Endodermal cell (in vitro differentiated cells): ENCODE results near the gene LRP8. TPM values are rescaled to one million over a fixed set of nuclear protein-coding genes. Genes with fewer than 3 reads are reported as not detected.

ENCODE experiments used
- DNase-seq: peaks from one replicate; pipeline ENCODE4 v3.0.0-alpha.2; 2017
- H3K27ac ChIP-seq: 2 replicates; pipeline ENCODE4 v1.5.1; 2013; ENCODE audit warnings: mild to moderate bottlenecking, low read depth, low read length, moderate library complexity
- H3K27me3 ChIP-seq: 2 replicates; pipeline ENCODE4 v1.6.1; 2013; ENCODE audit warnings: mild to moderate bottlenecking, low read length, moderate library complexity; ENCODE audit not compliant: insufficient read depth, control insufficient read depth, poor library complexity, severe bottlenecking
- H3K36me3 ChIP-seq: 2 replicates; pipeline ENCODE4 v1.7.0; 2013; ENCODE audit warnings: mild to moderate bottlenecking, low read length, moderate library complexity; ENCODE audit not compliant: control insufficient read depth, insufficient read depth
- H3K4me1 ChIP-seq: one replicate; pipeline ENCODE4 v1.7.0; 2013; ENCODE audit warnings: low read length; ENCODE audit not compliant: control insufficient read depth, insufficient read depth
- H3K4me3 ChIP-seq: 2 replicates; pipeline ENCODE4 v1.5.1; 2013; ENCODE audit warnings: mild to moderate bottlenecking, low read length, moderate library complexity
- H3K9ac ChIP-seq: 2 replicates; pipeline ENCODE4 v1.6.1; 2013; ENCODE audit warnings: mild to moderate bottlenecking, low read length, moderate library complexity; ENCODE audit not compliant: poor library complexity, severe bottlenecking; ENCODE audit errors: extremely low read depth
- H3K9me3 ChIP-seq: 2 replicates; pipeline ENCODE4 v1.6.1; 2013; ENCODE audit warnings: mild to moderate bottlenecking, low read length, moderate library complexity; ENCODE audit not compliant: control insufficient read depth
- H3K27ac Mint-ChIP-seq: 2 replicates; pipeline ENCODE4 v1.8.0; 2020; ENCODE audit warnings: mixed read lengths
- H3K27me3 Mint-ChIP-seq: 2 replicates; pipeline ENCODE4 v1.8.0; 2021; ENCODE audit warnings: mild to moderate bottlenecking, mixed read lengths; ENCODE audit not compliant: insufficient read depth
- H3K36me3 Mint-ChIP-seq: 2 replicates; pipeline ENCODE4 v1.8.0; 2020; ENCODE audit warnings: low read depth, mixed read lengths
- H3K4me1 Mint-ChIP-seq: 2 replicates; pipeline ENCODE4 v1.8.0; 2020; ENCODE audit warnings: mixed read lengths
- H3K4me3 Mint-ChIP-seq: 2 replicates; pipeline ENCODE4 v1.8.0; 2020; ENCODE audit warnings: mild to moderate bottlenecking, moderate library complexity, mixed read lengths
- H3K9me3 Mint-ChIP-seq: 2 replicates; pipeline ENCODE4 v1.8.0; 2020; ENCODE audit warnings: mild to moderate bottlenecking, mixed read lengths
- CTCF ChIP-seq: fragments of 200-600 bp; sonication (generic); conservative IDR thresholded peaks from 2 replicates; pipeline ENCODE4 v1.5.0; 2021; ENCODE audit warnings: antibody characterized with exemption, mild to moderate bottlenecking
- WGBS, 2 experiments: methylation state at CpG; one replicate each; pipeline versions ENCODE4 v1.1.5 to v1.1.7; 2013; ENCODE audit warnings: missing lambda C conversion rate in 2 of 2, mixed read lengths in 1 of 2; ENCODE audit not compliant: insufficient coverage in 1 of 2, insufficient read length in 1 of 2; 5-methylcytosine and 5-hydroxymethylcytosine counted together
- total RNA-seq, 2 donors: library from RNA; stranded (reverse); fragmentation: NEBNext Ultra II Directional in 1 of 2; extraction: Animal tissue kit (Norgen Biotek cat#: 25700) in 1 of 2; gene quantifications; 2 replicates in 1 of 2; 3 replicates in 1 of 2; pipeline ENCODE4 v1.2.1, GENCODE V29; 2021

Gene LRP8
- total RNA-seq, 2 donors from 2014 or later = 29.1 to 39.6 TPM

- Histone ChIP-seq H3K27me3 (no peaks in the 10 kb centered on the region), H3K9me3 (no peaks in the 10 kb centered on the region), H3K4me3 (no peak overlapping the region), H3K36me3 (peaks cover 8% of the 10 kb centered on the region), H3K27ac (no peak overlapping the region), H3K4me1 (peaks cover 35% of the 10 kb centered on the region), H3K9ac (no peak overlapping the region)
- H3K27ac Mint-ChIP-seq = no peak overlapping the region
- no peaks in the 10 kb centered on the region for H3K9me3 Mint-ChIP-seq
- peaks cover 29% of the 10 kb centered on the region for H3K36me3 Mint-ChIP-seq
- H3K27me3 Mint-ChIP-seq = no peaks in the 10 kb centered on the region
- DNase-seq = no peak
- no peak for TF ChIP-seq CTCF
- 96% methylated on average over 4 of the region's 4 CpGs; no CpG with 5 or more reads in 1 of the 2 experiments for WGBS, 2 experiments
- peaks cover 54% of the 10 kb centered on the region for H3K4me1 Mint-ChIP-seq
- H3K4me3 Mint-ChIP-seq = no peak overlapping the region
These were observed 40.9 kb downstream of the LRP8 start for GRCh38 chr1:53286955-53287354.

GRCh38 chr1:53285969-53286760 lies 41.7 kb downstream of the LRP8 start:
- no peak overlapping the region for H3K9ac ChIP-seq
- Mint-ChIP-seq H3K4me3 (no peak overlapping the region), H3K9me3 (no peaks in the 10 kb centered on the region), H3K36me3 (peaks cover 30% of the 10 kb centered on the region), H3K4me1 (peaks cover 49% of the 10 kb centered on the region), H3K27ac (peak overlapping the region; percentile 70), H3K27me3 (no peaks in the 10 kb centered on the region)
- peaks cover 28% of the 10 kb centered on the region for H3K4me1 ChIP-seq
- no peak overlapping the region for H3K4me3 ChIP-seq
- H3K27ac ChIP-seq = no peak overlapping the region
- WGBS, 2 experiments = 85 to 87% methylated on average over 7 to 8 of the region's 8 CpGs
- peaks cover 8% of the 10 kb centered on the region for H3K36me3 ChIP-seq
- no peak for TF ChIP-seq CTCF
- H3K27me3 ChIP-seq = no peaks in the 10 kb centered on the region
- no peaks in the 10 kb centered on the region for H3K9me3 ChIP-seq
- peak; percentile 82 for DNase-seq

GRCh38 chr1:53285546-53285945 lies 42.3 kb downstream of the LRP8 start:
- H3K4me3 Mint-ChIP-seq = no peak overlapping the region
- Histone ChIP-seq H3K9me3 (no peaks in the 10 kb centered on the region), H3K36me3 (peaks cover 8% of the 10 kb centered on the region), H3K27ac (no peak overlapping the region), H3K4me1 (peaks cover 24% of the 10 kb centered on the region), H3K9ac (no peak overlapping the region), H3K4me3 (no peak overlapping the region), H3K27me3 (no peaks in the 10 kb centered on the region)
- 77 to 94% methylated on average over 4 to 5 of the region's 5 CpGs for WGBS, 2 experiments
- H3K27ac Mint-ChIP-seq = no peak overlapping the region
- TF ChIP-seq CTCF = no peak
- H3K36me3 Mint-ChIP-seq = peaks cover 36% of the 10 kb centered on the region
- H3K9me3 Mint-ChIP-seq = no peaks in the 10 kb centered on the region
- no peak for DNase-seq
- H3K27me3 Mint-ChIP-seq = no peaks in the 10 kb centered on the region
- peaks cover 45% of the 10 kb centered on the region for H3K4me1 Mint-ChIP-seq
